ENCODE measurements around the gene SDS. TPM values are rescaled to one million over a fixed set of nuclear protein-coding genes. Genes with fewer than 3 reads are reported as not detected.

SDS gene
- total and polyA plus RNA-seq, 4 experiments from 2014 or later = 1.4 to 1.5 TPM; not detected in 2

- CTCF ChIA-PET (ENCODE audit: partially characterized antibody) = interaction anchor here (0.7 kb wide), 1 partner anchor 132 kb away, joined by 3 read pairs; no protein-coding TSS in a partner anchor
- Mint-ChIP-seq H3K27ac (no peak overlapping the region), H3K36me3 (no peaks in the 10 kb centered on the region), H3K4me1 (no peaks in the 10 kb centered on the region), H3K4me3 (no peak overlapping the region), H3K9me3 (no peaks in the 10 kb centered on the region), H3K27me3 (peaks cover 1 to 9% of the 10 kb centered on the region in 2 donors)
- Histone ChIP-seq H3K4me3 (ENCODE audit: low read length in 2 of 2) (no peak overlapping the region), H3K9me3 (ENCODE audit: control insufficient read depth in 1 of 2, low read length in 2 of 2) (no peaks in the 10 kb centered on the region), H3K27ac (ENCODE audit: low read depth, low read length) (no peak overlapping the region), H3K4me1 (ENCODE audit: insufficient read depth, low read length) (no peaks in the 10 kb centered on the region), H3K27me3 (ENCODE audit: insufficient read depth, low read length) (no peaks in the 10 kb centered on the region), H3K36me3 (ENCODE audit: insufficient read depth, low read length) (no peaks in the 10 kb centered on the region)
- DNase-seq = no peak
- intact Hi-C loops (cut with micrococcal nuclease) = no loop called here
- POLR2A ChIA-PET (ENCODE audit: partially characterized antibody) = no interaction called here
Measured at GRCh38 chr12:113348849-113349536, 54.7 kb downstream of the SDS start.

- DNase-seq = no peak
Measured at GRCh38 chr12:113347892-113348291, 55.8 kb downstream of the SDS start.

GRCh38 chr12:113347107-113347506, 56.6 kb downstream of the SDS start:
- H3K4me1 Mint-ChIP-seq = no peaks in the 10 kb centered on the region
- H3K27ac Mint-ChIP-seq = no peak overlapping the region
- DNase-seq = no peak
- POLR2A ChIA-PET (ENCODE audit: partially characterized antibody) = no interaction called here
- intact Hi-C loops (cut with micrococcal nuclease) = no loop called here
- Histone ChIP-seq H3K4me1 (ENCODE audit: insufficient read depth, low read length) (no peaks in the 10 kb centered on the region), H3K4me3 (ENCODE audit: low read length in 2 of 2) (no peak overlapping the region), H3K36me3 (ENCODE audit: insufficient read depth, low read length) (no peaks in the 10 kb centered on the region), H3K9me3 (ENCODE audit: control insufficient read depth in 1 of 2, low read length in 2 of 2) (no peaks in the 10 kb centered on the region), H3K27me3 (ENCODE audit: insufficient read depth, low read length) (no peaks in the 10 kb centered on the region), H3K27ac (ENCODE audit: low read depth, low read length) (no peak overlapping the region)
- H3K9me3 Mint-ChIP-seq = no peaks in the 10 kb centered on the region
- no peak overlapping the region for H3K4me3 Mint-ChIP-seq
- peaks cover 0 to 6% of the 10 kb centered on the region in 2 donors for H3K27me3 Mint-ChIP-seq
- CTCF ChIA-PET (ENCODE audit: partially characterized antibody) = no interaction called here
- no peaks in the 10 kb centered on the region for H3K36me3 Mint-ChIP-seq

More at GRCh38 chr12:113347892-113348291, 55.8 kb downstream of the SDS start:
- no peaks in the 10 kb centered on the region for H3K9me3 ChIP-seq (ENCODE audit: control insufficient read depth in 1 of 2, low read length in 2 of 2)
- Mint-ChIP-seq H3K27ac (no peak overlapping the region), H3K4me3 (no peak overlapping the region), H3K27me3 (peaks cover 1 to 9% of the 10 kb centered on the region in 2 donors), H3K9me3 (no peaks in the 10 kb centered on the region), H3K36me3 (no peaks in the 10 kb centered on the region), H3K4me1 (no peaks in the 10 kb centered on the region)
- no peaks in the 10 kb centered on the region for H3K27me3 ChIP-seq (ENCODE audit: insufficient read depth, low read length)
- H3K4me3 ChIP-seq (ENCODE audit: low read length in 2 of 2) = no peak overlapping the region
- ChIA-PET CTCF (ENCODE audit: partially characterized antibody) (interaction anchor here (0.7 kb wide), 1 partner anchor 131 kb away, joined by 3 read pairs; no protein-coding TSS in a partner anchor), POLR2A (ENCODE audit: partially characterized antibody) (no interaction called here)
- H3K27ac ChIP-seq (ENCODE audit: low read depth, low read length) = no peak overlapping the region
- intact Hi-C loops (cut with micrococcal nuclease) = no loop called here
- H3K36me3 ChIP-seq (ENCODE audit: insufficient read depth, low read length) = no peaks in the 10 kb centered on the region
- no peaks in the 10 kb centered on the region for H3K4me1 ChIP-seq (ENCODE audit: insufficient read depth, low read length)

GRCh38 chr12:113346353-113346752, 57.3 kb downstream of the SDS start:
- DNase-seq = no peak
- no peaks in the 10 kb centered on the region for H3K27me3 ChIP-seq (ENCODE audit: insufficient read depth, low read length)
- Mint-ChIP-seq H3K27ac (no peak overlapping the region), H3K9me3 (no peaks in the 10 kb centered on the region), H3K27me3 (peaks cover 0 to 6% of the 10 kb centered on the region in 2 donors), H3K36me3 (no peaks in the 10 kb centered on the region), H3K4me3 (no peak overlapping the region), H3K4me1 (no peaks in the 10 kb centered on the region)
- no peak overlapping the region for H3K4me3 ChIP-seq (ENCODE audit: low read length in 2 of 2)
- ChIA-PET POLR2A (ENCODE audit: partially characterized antibody) (no interaction called here), CTCF (ENCODE audit: partially characterized antibody) (no interaction called here)
- no peaks in the 10 kb centered on the region for H3K4me1 ChIP-seq (ENCODE audit: insufficient read depth, low read length)
- intact Hi-C loops (cut with micrococcal nuclease) = no loop called here
- H3K36me3 ChIP-seq (ENCODE audit: insufficient read depth, low read length) = no peaks in the 10 kb centered on the region
- no peaks in the 10 kb centered on the region for H3K9me3 ChIP-seq (ENCODE audit: control insufficient read depth in 1 of 2, low read length in 2 of 2)
- no peak overlapping the region for H3K27ac ChIP-seq (ENCODE audit: low read depth, low read length)

- Histone ChIP-seq H3K4me1 (ENCODE audit: insufficient read depth, low read length) (no peaks in the 10 kb centered on the region), H3K4me3 (ENCODE audit: low read length in 2 of 2) (no peak overlapping the region), H3K27ac (ENCODE audit: low read depth, low read length) (no peak overlapping the region), H3K9me3 (ENCODE audit: control insufficient read depth in 1 of 2, low read length in 2 of 2) (no peaks in the 10 kb centered on the region), H3K36me3 (ENCODE audit: insufficient read depth, low read length) (no peaks in the 10 kb centered on the region), H3K27me3 (ENCODE audit: insufficient read depth, low read length) (no peaks in the 10 kb centered on the region)
- POLR2A ChIA-PET (ENCODE audit: partially characterized antibody) = no interaction called here
- no peak overlapping the region for H3K4me3 Mint-ChIP-seq
- intact Hi-C loops (cut with micrococcal nuclease) = no loop called here
- H3K27me3 Mint-ChIP-seq = peaks cover 0 to 3% of the 10 kb centered on the region in 2 donors
- H3K9me3 Mint-ChIP-seq = no peaks in the 10 kb centered on the region
- H3K36me3 Mint-ChIP-seq = no peaks in the 10 kb centered on the region
- CTCF ChIA-PET (ENCODE audit: partially characterized antibody) = no interaction called here
- H3K4me1 Mint-ChIP-seq = no peaks in the 10 kb centered on the region
- DNase-seq = no peak
- H3K27ac Mint-ChIP-seq = no peak overlapping the region
Measured at GRCh38 chr12:113345318-113345717, 58.4 kb downstream of the SDS start.

Other genes starting within 250 kb of the SDS start
- gene DDX54, start 218.4 kb downstream of the SDS start, total RNA-seq = 10 to 100 TPM; 64.9 to 69.4 TPM
- 10 to 100 TPM in 1 of 2 donors, 1 to 10 TPM in 1; 9.9 to 39.7 TPM for gene DDX54, start 218.4 kb downstream of the SDS start, polyA plus RNA-seq
- 10 to 100 TPM; 12.8 to 14.2 TPM for gene RITA1, start 218.2 kb downstream of the SDS start, total RNA-seq
- gene RITA1, start 218.2 kb downstream of the SDS start, polyA plus RNA-seq = 10 to 100 TPM; 19.4 to 25.9 TPM
- gene TPCN1, start 182.4 kb downstream of the SDS start, total RNA-seq = 10 to 100 TPM; 79.8 to 94.2 TPM
- 10 to 100 TPM in 1 of 2 donors, 1 to 10 TPM in 1; 8.5 to 19.9 TPM for gene TPCN1, start 182.4 kb downstream of the SDS start, polyA plus RNA-seq
- 10 to 100 TPM; 91.2 to 93.5 TPM for gene SLC8B1, start 68.8 kb downstream of the SDS start, total RNA-seq
- gene SLC8B1, start 68.8 kb downstream of the SDS start, polyA plus RNA-seq = 10 to 100 TPM; 33.9 to 51.7 TPM
- gene PLBD2, start 45.3 kb downstream of the SDS start, total RNA-seq = 10 to 100 TPM; 15.6 to 18.4 TPM
- gene PLBD2, start 45.3 kb downstream of the SDS start, polyA plus RNA-seq = 10 to 100 TPM in 1 of 2 donors, 1 to 10 TPM in 1; 2.2 to 10.7 TPM
- 1 to 10 TPM in 1 of 2 experiments, under 1 TPM in 1; 0.67 to 1.1 TPM for gene SDSL, start 18.5 kb upstream of the SDS start, total RNA-seq
- not detected for gene SDSL, start 18.5 kb upstream of the SDS start, polyA plus RNA-seq
- not detected for gene LHX5, start 68.0 kb upstream of the SDS start, total RNA-seq
- gene LHX5, start 68.0 kb upstream of the SDS start, polyA plus RNA-seq = not detected

All from CD4-positive, alpha-beta memory T cell (primary cell).